GM12878 (cell line): ENCODE results near the gene MROH2A. TPM values are rescaled to one million over a fixed set of nuclear protein-coding genes. Genes with fewer than 3 reads are reported as not detected.

Experiments used
- ATAC-seq: fragments of 200-7000 bp; cut with Tn5 transposase; 3 replicates; pipeline ENCODE4 v1.9.1; 2020; ENCODE audit warnings: mild to moderate bottlenecking, moderate library complexity
- BruUV-seq: library from RNA; stranded (reverse); fragments of 400-500 nt; replicated peaks from 2 replicates; lab custom pipeline; 2021; lab: Mats Ljungman, UMichigan
- CTCF ChIA-PET: fragments of 300-600 bp; sonication (Branson Sonifier 250); formaldehyde crosslinking; extraction: SDS; loops from one replicate; lab custom pipeline; 2021; ENCODE audit warnings: inconsistent platforms; lab: Yijun Ruan, JAX
- POLR2A ChIA-PET: fragments of 350-600 bp; formaldehyde crosslinking; extraction: SDS; loops from one replicate; lab custom pipeline; 2021; ENCODE audit warnings: inconsistent platforms; lab: Charles Lee
- RAD21 ChIA-PET: fragments of 300-600 bp; sonication (Branson Sonifier 250); formaldehyde crosslinking; loops from one replicate; lab custom pipeline; 2023; ENCODE audit warnings: antibody characterized with exemption; ENCODE audit not compliant: unreplicated experiment; lab: Charles Lee
- SMC1A ChIA-PET: fragments of 300-600 bp; sonication (Branson Sonifier 250); formaldehyde crosslinking; loops from one replicate; lab custom pipeline; 2023; ENCODE audit not compliant: unreplicated experiment, uncharacterized antibody; lab: Charles Lee
- DNase-seq: peaks from one replicate; pipeline ENCODE4 v3.0.0-alpha.2; 2011; ENCODE audit warnings: low read depth, low spot score
- FAIRE-seq: peaks from 3 replicates; lab custom pipeline; 2011; peaks lifted over from hg19 to GRCh38; lab: Jason Lieb, UNC
- H2AFZ ChIP-seq: 2 replicates; pipeline ENCODE4 v1.6.0; 2011; ENCODE audit warnings: low read depth, low read length, control low read depth; ENCODE audit not compliant: control insufficient read depth
- H3K27ac ChIP-seq: 2 replicates; pipeline ENCODE4 v1.5.1; 2011; ENCODE audit warnings: control low read depth; ENCODE audit not compliant: control insufficient read depth, insufficient read depth
- H3K27me3 ChIP-seq, 2 experiments: replicated peaks in 1 of 2; 2 replicates each; pipeline versions ENCODE4 v1.6.0 to v1.6.1; 2011; ENCODE audit warnings: low read length in 1 of 2; ENCODE audit not compliant: control insufficient read depth in 2 of 2, insufficient read depth in 2 of 2
- H3K36me3 ChIP-seq, 2 experiments: 2 replicates each; pipeline ENCODE4 v1.5.1; 2011; ENCODE audit warnings: low read length in 1 of 2; ENCODE audit not compliant: control insufficient read depth in 2 of 2, insufficient read depth in 2 of 2
- H3K4me1 ChIP-seq: 2 replicates; pipeline ENCODE4 v1.6.1; 2011; ENCODE audit warnings: mild to moderate bottlenecking, low read length, moderate library complexity, mixed read lengths; ENCODE audit not compliant: control insufficient read depth, insufficient read depth
- H3K4me2 ChIP-seq: 2 replicates; pipeline ENCODE4 v1.6.0; 2011; ENCODE audit warnings: control low read depth; ENCODE audit not compliant: control insufficient read depth, insufficient read depth
- H3K4me3 ChIP-seq: fragments of 200-600 bp; sonication (generic); 2 replicates; pipeline ENCODE4 v1.5.1; 2016
- H3K79me2 ChIP-seq: 2 replicates; pipeline ENCODE4 v1.6.0; 2011; ENCODE audit warnings: low read length; ENCODE audit not compliant: control insufficient read depth, insufficient read depth
- H3K9ac ChIP-seq: 2 replicates; pipeline ENCODE4 v1.8.0; 2011; ENCODE audit warnings: low read length, control low read depth, mixed read lengths; ENCODE audit not compliant: control insufficient read depth, insufficient read depth
- H3K9me3 ChIP-seq: replicated peaks from 3 replicates; pipeline ENCODE4 v1.5.1; 2011; ENCODE audit warnings: mild to moderate bottlenecking, low read length; ENCODE audit not compliant: control insufficient read depth, insufficient read depth
- H4K20me1 ChIP-seq: 2 replicates; pipeline ENCODE4 v1.6.0; 2011; ENCODE audit not compliant: control insufficient read depth, insufficient read depth
- BACH1 ChIP-seq: fragments of 450-650 bp; IDR thresholded peaks from 2 replicates; pipeline ENCODE4 v1.6.1; 2017; ENCODE audit warnings: mild to moderate bottlenecking, borderline replicate concordance
- IKZF2 ChIP-seq, 2 experiments: fragments of 450-650 bp; IDR thresholded peaks; 2 replicates each; pipeline ENCODE4 v1.6.1; 2017; ENCODE audit warnings: mild to moderate bottlenecking in 2 of 2, moderate library complexity in 2 of 2
- IRF5 ChIP-seq: fragments of 450-650 bp; IDR thresholded peaks from 2 replicates; pipeline ENCODE4 v1.6.1; 2017; ENCODE audit warnings: borderline replicate concordance
- MEF2A ChIP-seq: IDR thresholded peaks from 2 replicates; pipeline ENCODE4 v1.6.1; 2011; ENCODE audit warnings: low read depth, mild to moderate bottlenecking, low read length, moderate library complexity; ENCODE audit not compliant: insufficient read depth
- NR2C1 ChIP-seq: fragments of 450-650 bp; IDR thresholded peaks from 2 replicates; pipeline ENCODE4 v1.6.1; 2017; ENCODE audit warnings: antibody characterized with exemption, mild to moderate bottlenecking, moderate library complexity
- RELB ChIP-seq: fragments of 450-650 bp; IDR thresholded peaks from 2 replicates; pipeline ENCODE4 v1.6.1; 2017; ENCODE audit warnings: low read depth, mild to moderate bottlenecking, moderate library complexity
- SPI1 ChIP-seq: IDR thresholded peaks from 2 replicates; pipeline ENCODE4 v1.6.1; 2011; ENCODE audit warnings: low read depth, mild to moderate bottlenecking, low read length, moderate library complexity, borderline replicate concordance; ENCODE audit not compliant: insufficient read depth
- TARDBP ChIP-seq: IDR thresholded peaks from 2 replicates; pipeline ENCODE4 v1.6.1; 2016; ENCODE audit warnings: borderline replicate concordance
- WGBS: methylation state at CpG from one replicate; pipeline ENCODE4 v1.1.6; 2016; ENCODE audit warnings: low lambda C conversion rate; ENCODE audit not compliant: insufficient replicate concordance, insufficient coverage; ENCODE audit errors: missing lambda C conversion rate; 5-methylcytosine and 5-hydroxymethylcytosine counted together
- in situ Hi-C: fragments of 300-500 bp; cut with MboI; formaldehyde crosslinking; loops from 9 replicates; pipeline ENCODE4 v1.14.3; 2018; ENCODE audit warnings: mixed read lengths
- intact Hi-C: fragments of 100-400 bp; cut with micrococcal nuclease; formaldehyde crosslinking; loops from one replicate; pipeline ENCODE4 v1.14.2; 2022; ENCODE audit not compliant: unreplicated experiment
- polyA plus RNA-seq, 11 experiments: library from polyadenylated mRNA; depleted of rRNA in 4 of 11; unstranded in 6 of 11; stranded (reverse) in 5 of 11; fragments of >200 nt; fragmentation: Nextera tagmentation in 4 of 11; fragmentation: Illumina TruSeq in 1 of 11; extraction: Ambion mirVana in 4 of 11; extraction: Trizol in 1 of 11; gene quantifications; 1 replicate in 1 of 11; 2 replicates in 10 of 11; pipeline versions ENCODE4 v1.2.1 to v1.2.3, GENCODE V29; 2011 to 2016; ENCODE audit warnings: inconsistent platforms in 2 of 11, missing spikeins in 2 of 11, low read depth in 1 of 11
- total RNA-seq, 4 experiments: library from RNA; depleted of rRNA in 3 of 4; stranded (reverse); fragments of >200 nt in 3 of 4; fragmentation: Illumina TruSeq in 1 of 4; extraction: Trizol in 1 of 4; gene quantifications; 2 replicates each; pipeline versions ENCODE4 v1.2.1 to v1.2.3, GENCODE V29; 2013 to 2021
- TF ChIP-seq, protein P1 (sequence below): IDR thresholded peaks from 2 replicates; pipeline ENCODE4 v1.6.1; 2011; ENCODE audit warnings: borderline replicate concordance, low read depth, mild to moderate bottlenecking, moderate library complexity, low read length; ENCODE audit not compliant: insufficient read depth, poor library complexity, severe bottlenecking

The MROH2A gene
- total and polyA plus RNA-seq, 10 of the 15 experiments (the other 5 are each of a cell fraction or from before 2014, with no cell fraction given) = not detected

DNA sequence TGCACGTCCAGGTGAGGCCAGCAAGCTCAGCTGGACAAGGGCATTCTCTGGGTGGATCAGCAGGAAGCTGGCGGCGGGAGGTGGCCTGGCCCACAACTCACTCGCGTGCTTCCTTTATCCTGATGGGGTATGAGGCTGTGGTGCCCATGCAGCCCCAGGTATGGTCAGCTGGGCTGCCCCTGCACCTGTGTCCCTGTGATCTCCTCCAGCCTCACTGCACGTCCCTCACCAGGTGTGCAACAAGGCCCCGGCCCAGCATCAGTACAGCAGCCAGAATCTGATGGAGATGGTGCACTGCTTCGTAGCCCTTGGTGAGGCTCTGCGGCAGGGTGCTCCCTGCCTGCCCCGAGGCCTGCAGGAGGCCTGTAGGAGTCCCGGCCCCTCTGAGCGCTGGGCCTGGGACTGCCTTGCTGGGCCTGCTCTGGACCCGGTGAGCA, 17.6 kb downstream of the MROH2A start:
- no peak overlapping the region for H3K4me2 ChIP-seq
- H3K36me3 ChIP-seq = no peaks in the 10 kb centered on the region
- no peak for FAIRE-seq
- SMC1A ChIA-PET = no interaction called here
- H3K9ac ChIP-seq = no peak overlapping the region
- no peak overlapping the region for H3K27ac ChIP-seq
- no TSS peak for BruUV-seq
- ATAC-seq = no peak
- DNase-seq = no peak
- no peaks in the 10 kb centered on the region; a peak in 2 of 4 replicates for H3K27me3 ChIP-seq
- POLR2A ChIA-PET = no interaction called here
- no peaks in the 10 kb centered on the region for H3K9me3 ChIP-seq
- in situ Hi-C loops = no loop called here
- no peak overlapping the region for H3K4me3 ChIP-seq
- intact Hi-C loops = no loop called here
- RAD21 ChIA-PET = no interaction called here
- H4K20me1 ChIP-seq = no peaks in the 10 kb centered on the region
- TF ChIP-seq NR2C1 (no peak), RELB (no peak), BACH1 (no peak), IKZF2 (IDR thresholded peaks at IDR 0.05) (no peak), MEF2A (no peak), TARDBP (no peak), SPI1 (no peak), IRF5 (no peak)
- TF ChIP-seq, protein P1, sequence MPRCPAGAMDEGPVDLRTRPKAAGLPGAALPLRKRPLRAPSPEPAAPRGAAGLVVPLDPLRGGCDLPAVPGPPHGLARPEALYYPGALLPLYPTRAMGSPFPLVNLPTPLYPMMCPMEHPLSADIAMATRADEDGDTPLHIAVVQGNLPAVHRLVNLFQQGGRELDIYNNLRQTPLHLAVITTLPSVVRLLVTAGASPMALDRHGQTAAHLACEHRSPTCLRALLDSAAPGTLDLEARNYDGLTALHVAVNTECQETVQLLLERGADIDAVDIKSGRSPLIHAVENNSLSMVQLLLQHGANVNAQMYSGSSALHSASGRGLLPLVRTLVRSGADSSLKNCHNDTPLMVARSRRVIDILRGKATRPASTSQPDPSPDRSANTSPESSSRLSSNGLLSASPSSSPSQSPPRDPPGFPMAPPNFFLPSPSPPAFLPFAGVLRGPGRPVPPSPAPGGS = no peak
- no peaks in the 10 kb centered on the region for H3K4me1 ChIP-seq
- CTCF ChIA-PET = interaction anchor here (0.7 kb wide), 1 partner anchor 15 kb away, joined by 3 read pairs; no protein-coding TSS in a partner anchor
- no peaks in the 10 kb centered on the region for H3K79me2 ChIP-seq
- 49% methylated on average over 13 of the region's 13 CpGs for WGBS
- no peak overlapping the region for H2AFZ ChIP-seq
